Posterior vena cava (tissue), 2 donors: ENCODE results near the gene CRACR2B. TPM values are rescaled to one million over a fixed set of nuclear protein-coding genes. Genes with fewer than 3 reads are reported as not detected.

Experiments
- DNase-seq: peaks from one replicate; pipeline ENCODE4 v3.0.0-alpha.2; 2020; ENCODE audit warnings: low spot score
- intact Hi-C, 2 donors: fragments of 100-400 bp; cut with DNase I; formaldehyde crosslinking; loops; one replicate each; pipeline versions ENCODE4 v1.14.1 to v1.14.2; 2022 to 2023
- total RNA-seq, 2 donors: library from RNA; stranded (reverse); fragmentation: NEBNext Ultra II Directional; extraction: Animal tissue kit (Norgen Biotek cat#: 25700); gene quantifications; one replicate each; pipeline ENCODE4 v1.2.1, GENCODE V29; 2021
- donor health status: DM: yes; HTN: yes; CAD: no.
- donor health status: DM: yes; HTN: yes; CAD: no.

The CRACR2B gene
- total RNA-seq, 2 donors from 2014 or later: 3.5 to 4.3 TPM

- intact Hi-C loops: no loop called here
- peak; percentile 93 for DNase-seq
Observed at GRCh38 chr11:820655-821511, 6.8 kb upstream of the CRACR2B start.

DNA sequence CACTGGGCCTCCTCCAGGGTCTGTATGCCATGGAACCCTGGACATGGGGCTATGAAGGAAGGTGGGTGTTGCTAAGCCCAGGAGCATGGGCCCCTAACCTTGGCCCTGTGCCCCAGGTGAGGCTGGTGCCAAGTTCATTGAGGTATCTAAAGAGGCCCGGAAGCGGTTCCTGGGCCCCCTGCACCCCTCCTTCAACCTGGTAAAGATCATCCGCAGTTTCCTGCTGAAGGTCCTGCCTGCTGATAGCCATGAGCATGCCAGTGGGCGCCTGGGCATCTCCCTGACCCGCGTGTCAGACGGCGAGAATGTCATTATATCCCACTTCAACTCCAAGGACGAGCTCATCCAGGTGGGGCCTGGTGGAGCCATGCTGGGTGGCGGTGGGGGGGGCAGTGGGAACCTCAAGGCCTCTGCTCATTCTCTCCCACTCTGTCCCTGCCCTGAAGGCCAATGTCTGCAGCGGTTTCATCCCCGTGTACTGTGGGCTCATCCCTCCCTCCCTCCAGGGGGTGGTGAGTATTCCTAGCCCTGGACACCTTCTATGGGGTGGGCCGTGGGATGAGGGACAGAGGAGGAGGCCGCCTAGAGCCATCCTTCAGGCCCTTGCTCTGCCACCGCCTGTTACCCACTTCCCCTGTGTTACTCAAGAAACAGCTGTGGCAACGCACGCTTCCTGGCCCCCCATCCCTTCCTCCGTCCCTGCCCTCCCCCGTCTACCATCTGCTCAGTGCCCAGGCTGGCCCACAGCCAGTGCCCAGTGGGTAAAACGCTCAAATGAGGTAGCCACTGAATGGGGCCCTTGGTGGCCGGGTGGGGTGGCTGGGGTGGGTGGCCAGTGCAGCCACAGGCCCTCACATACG lies 6.0 kb upstream of the CRACR2B start:
- peak; percentile 91 for DNase-seq
- intact Hi-C loops: no loop called here

GRCh38 chr11:823441-824291 lies 4.1 kb upstream of the CRACR2B start:
- intact Hi-C loops: no loop called here
- no peak for DNase-seq

- DNase-seq: no peak
- intact Hi-C loops: no loop called here
Observed at GRCh38 chr11:824292-824880, 3.3 kb upstream of the CRACR2B start.

- no peak for DNase-seq
- intact Hi-C loops: no loop called here
Observed at GRCh38 chr11:824942-825341, 2.8 kb upstream of the CRACR2B start.

- intact Hi-C loops: no loop called here
- DNase-seq: peak; percentile 78
Observed at GRCh38 chr11:825366-826226, 2.1 kb upstream of the CRACR2B start.

DNA sequence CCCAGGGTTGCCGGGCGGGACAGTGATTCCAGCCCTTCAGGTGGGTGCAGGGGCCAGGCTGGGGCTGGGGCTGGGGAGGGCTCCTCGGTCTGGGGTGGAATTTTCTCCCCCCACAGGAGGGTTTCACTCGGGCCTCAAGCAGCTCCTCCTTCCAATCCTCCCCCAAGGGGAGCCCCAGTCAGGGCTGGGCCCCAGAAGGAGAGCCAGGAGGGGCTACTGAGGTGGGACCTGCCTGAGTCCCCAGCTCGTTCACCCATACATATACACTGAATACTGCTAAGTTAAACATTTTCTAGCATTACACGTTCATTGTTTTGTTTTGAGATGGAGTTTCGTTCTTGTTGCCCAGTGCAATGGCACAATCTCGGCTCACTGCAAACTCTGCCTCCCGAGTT lies 1.5 kb upstream of the CRACR2B start:
- intact Hi-C loops: no loop called here
- DNase-seq: no peak

DNA sequence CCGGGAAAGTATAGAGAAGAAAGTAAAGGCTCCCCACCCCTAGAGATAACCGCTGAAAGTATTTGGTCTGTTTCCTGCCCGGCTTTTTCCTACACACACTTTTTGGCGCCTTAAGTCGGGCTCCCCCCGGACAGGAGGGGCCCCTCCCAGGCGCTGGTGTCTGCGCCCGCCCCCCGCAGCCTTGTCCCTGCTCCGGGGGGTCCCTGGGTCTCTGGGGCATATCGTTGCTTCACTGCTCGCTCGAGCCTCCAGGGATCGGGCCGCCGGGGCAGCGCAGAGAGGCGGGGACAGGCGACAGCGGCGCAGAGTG lies 928 bp upstream of the CRACR2B start:
- intact Hi-C loops: no loop called here
- no peak for DNase-seq

GRCh38 chr11:827146-827896 lies 398 bp upstream of the CRACR2B start:
- DNase-seq: peak; percentile 85
- intact Hi-C loops: no loop called here

GRCh38 chr11:828506-829175 lies 922 bp downstream of the CRACR2B start:
- intact Hi-C loops: no loop called here
- DNase-seq: no peak

GRCh38 chr11:829176-829846 lies 1.6 kb downstream of the CRACR2B start:
- no peak for DNase-seq

GRCh38 chr11:829847-830294 lies 2.2 kb downstream of the CRACR2B start:
- intact Hi-C loops: no loop called here

More at GRCh38 chr11:829176-829846, 1.6 kb downstream of the CRACR2B start:
- intact Hi-C loops: no loop called here

DNA sequence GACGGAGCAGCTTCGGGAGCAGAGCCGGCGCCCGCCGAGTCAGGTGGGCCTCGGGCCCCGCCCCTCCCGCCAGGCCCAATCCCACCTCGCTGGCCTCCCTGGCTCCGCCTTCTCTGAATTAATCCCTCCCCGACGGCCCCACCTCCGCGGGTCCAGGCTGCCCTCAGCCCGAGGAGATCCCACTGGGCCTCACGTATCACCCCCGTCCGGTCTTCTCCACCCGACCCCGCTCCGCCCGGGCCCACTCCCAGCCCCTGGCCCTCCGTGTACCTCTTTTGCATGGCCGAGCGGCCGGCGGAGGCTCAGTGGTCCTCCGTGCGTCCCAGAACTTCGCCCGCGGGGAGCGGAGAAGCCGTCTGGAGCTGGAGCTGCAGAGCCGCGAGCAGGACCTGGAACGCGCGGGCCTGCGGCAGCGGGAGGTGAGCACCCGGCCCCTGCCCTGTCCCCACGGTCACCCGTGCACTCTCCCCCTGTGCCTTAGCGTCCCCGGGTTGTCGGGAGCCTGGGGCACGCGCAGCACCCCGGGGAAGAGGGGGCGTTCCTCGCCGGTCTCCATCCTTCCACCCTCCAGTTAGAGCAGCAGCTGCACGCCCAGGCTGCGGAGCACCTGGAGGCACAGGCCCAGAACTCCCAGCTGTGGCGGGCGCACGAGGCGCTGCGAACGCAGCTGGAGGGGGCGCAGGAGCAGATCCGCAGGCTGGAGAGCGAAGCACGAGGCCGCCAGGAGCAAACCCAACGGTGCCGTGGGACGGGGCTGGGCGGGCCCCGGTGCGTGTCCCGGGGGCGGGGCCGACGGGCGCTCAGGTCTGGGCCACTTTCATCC lies 2.8 kb downstream of the CRACR2B start:
- intact Hi-C loops: no loop called here
- DNase-seq: peak; percentile 91

More at GRCh38 chr11:829847-830294, 2.2 kb downstream of the CRACR2B start:
- no peak for DNase-seq

- intact Hi-C loops: no loop called here
- DNase-seq: no peak
Observed at GRCh38 chr11:831118-831864, 3.6 kb downstream of the CRACR2B start.

DNA sequence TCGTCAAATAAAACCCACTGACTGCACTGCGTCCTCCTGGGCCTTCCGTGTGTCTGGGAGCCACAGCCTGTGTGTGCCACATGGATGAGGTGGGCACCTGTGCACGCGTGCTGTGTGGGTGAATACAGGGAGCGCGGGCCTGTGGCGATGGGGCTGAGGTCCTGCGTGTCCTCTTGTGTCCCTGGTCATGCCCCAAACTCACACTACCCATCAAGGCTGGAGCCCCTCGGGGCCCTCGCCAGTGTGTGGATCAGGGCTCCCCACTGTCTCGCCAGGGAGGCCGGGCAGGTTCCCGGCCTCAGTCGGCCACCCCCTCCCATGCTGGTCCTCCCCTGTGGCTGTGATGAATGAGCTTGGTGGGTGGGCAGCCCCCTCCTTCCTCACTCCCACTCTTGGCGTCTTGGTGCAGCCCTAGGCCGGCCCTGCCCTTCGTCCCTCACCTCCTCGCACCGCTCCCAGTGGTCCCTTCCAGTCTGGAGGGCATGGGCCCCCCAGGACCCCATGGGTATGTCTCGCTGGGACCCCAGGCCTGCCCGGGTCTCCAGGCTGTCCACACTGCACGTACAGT lies 4.3 kb downstream of the CRACR2B start:
- no peak for DNase-seq

More for the DNA sequence above, 4.3 kb downstream of the CRACR2B start:
- intact Hi-C loops: no loop called here
